HG03565 (cell line): Measurements from ENCODE around the gene AK5.
"Not testable (repeated sequence)": the region's sequence is repeated elsewhere in the genome, so short reads cannot be mapped to it uniquely, and the experiment has no call there.

Experiments
- ATAC-seq: cut with Tn5 transposase; IDR thresholded peaks from one replicate; pipeline ENCODE4 v1.9.1; 2021; ENCODE audit warnings: mild to moderate bottlenecking, moderate library complexity; ENCODE audit not compliant: unreplicated experiment

Gene AK5

DNA sequence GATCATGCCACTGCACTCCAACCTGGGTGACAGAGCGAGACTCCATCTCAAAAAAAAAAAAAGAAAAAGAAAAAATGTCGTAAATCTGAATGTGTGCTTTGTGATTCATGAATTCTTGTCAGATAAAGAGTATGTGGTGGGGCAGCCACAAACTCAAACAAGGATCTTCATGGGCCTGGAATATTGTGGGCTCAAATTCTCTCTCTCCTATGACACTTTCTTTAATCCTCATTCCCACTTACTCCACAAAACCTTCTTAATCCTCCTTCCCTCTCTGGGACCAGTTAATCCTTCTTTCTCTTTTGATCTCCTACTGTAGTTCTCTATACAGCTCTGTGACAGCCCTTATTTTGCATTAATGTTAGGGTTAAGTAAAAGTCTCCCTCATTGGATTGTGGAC, 112.3 kb downstream of the AK5 start:
- ATAC-seq: no peak

DNA sequence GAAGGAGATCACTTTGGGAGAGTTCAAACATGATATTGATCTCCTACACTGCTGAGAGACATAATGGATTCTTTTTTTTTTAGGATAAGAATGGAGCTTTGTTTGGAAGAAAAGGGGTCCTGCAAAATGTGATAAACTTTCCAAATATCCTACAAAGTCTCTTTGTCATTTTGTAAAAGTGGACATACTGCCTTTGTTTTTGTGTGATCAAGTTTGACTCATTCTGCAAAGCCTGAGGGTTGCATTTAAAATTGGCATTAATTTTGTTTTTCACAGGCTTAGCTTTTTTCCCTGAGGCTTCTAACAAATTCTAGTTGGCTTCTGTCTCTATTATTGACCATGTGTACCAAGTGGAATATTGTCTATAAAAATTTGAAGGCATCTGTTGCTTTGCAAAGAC, 113.2 kb downstream of the AK5 start:
- no peak for ATAC-seq

DNA sequence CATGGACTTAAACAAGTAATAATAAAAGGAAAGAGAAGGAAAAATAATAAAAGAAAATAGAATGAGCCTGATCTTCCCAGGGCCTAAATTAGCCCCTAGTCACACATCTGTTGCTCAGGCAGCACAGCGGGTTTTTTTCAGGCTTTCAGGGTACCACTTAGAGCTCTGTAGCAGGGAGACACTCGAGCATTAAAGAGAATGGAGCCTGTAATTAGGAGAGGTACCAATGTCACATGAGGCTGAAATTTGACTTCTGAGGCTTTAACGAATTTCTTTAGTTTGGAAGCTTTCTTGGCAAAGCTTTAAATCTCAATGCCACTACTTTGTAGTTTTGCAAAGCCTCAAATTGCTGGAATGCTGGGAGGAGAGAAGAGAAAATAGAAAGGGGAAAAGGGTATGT, 116.3 kb downstream of the AK5 start:
- no peak for ATAC-seq

DNA sequence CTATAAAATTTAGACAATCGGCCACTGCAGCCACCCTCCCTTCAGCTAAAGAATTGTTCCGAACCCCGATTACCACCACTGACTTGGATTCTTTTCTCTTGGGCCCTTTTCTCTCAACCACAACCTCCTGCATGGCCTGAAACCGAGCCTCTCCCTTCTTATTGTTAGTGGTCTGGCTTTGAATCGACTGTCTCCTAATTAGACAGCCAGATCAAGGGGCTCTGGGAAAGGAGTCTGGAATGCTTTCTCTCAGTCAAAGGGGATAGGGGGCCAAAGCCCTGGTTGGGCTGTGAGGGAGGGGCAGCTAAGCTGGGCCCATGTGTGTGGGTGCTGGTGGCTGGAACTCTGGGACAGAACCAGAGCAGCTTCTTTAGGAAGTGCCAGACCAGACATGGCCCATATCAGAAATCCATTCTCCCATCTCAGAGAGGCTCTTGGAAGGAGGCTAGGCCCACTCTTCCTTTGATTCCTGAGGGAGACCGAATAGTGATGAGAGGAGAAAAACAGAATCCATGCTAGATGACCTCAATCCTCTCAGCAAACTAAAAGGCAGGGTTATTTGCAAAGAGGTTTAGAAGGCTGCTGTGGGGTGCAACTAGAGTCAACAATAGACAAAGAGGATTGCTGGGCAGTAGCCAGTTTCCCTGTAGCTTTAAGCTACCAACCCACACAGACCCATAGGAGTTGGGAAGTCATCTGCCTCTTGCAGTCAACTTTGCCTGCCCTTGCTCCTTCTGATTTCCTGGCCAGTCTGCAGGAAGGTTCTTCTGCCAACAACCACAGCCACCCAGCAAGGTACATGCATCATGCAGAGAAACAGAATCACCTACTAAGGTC, 117.6 kb downstream of the AK5 start:
- no peak for ATAC-seq

DNA sequence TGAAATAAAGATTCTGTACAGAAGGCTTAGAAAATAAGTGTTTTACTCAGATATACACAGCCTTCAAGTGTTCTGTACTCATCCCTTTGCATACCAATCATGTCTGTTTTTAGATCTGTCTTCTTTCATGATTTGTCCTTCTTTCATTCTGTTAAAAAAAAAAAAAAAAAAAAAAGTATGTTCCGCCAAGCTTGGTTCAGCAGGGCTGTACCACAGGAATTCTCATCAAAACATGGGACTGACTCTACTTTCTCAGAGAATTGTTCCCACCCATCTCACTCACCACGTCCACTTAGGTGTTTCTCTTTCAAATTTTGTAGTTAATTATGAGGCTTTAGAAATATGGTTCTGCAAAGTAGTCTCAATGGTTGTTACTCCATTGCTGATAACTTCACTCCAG, 119.0 kb downstream of the AK5 start:
- no peak for ATAC-seq

DNA sequence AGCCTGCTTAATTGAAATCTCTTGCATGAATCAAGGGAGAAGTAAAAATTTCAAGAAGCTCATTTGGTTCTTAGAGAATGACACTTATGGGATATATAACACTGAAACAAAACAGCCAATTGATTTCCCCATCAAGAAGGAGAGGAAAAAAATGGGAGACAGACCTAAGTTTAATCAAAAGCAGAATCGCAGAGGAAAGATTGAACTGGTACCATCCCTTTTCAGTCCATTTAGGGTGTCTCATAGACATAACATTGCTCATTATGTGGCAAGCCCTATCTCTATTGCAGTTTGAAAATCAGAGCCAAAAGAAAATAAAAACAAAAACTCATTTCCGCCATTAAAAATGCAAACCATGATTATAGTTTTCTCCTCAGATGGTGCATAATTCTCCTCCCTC, 119.6 kb downstream of the AK5 start:
- ATAC-seq: no peak

DNA sequence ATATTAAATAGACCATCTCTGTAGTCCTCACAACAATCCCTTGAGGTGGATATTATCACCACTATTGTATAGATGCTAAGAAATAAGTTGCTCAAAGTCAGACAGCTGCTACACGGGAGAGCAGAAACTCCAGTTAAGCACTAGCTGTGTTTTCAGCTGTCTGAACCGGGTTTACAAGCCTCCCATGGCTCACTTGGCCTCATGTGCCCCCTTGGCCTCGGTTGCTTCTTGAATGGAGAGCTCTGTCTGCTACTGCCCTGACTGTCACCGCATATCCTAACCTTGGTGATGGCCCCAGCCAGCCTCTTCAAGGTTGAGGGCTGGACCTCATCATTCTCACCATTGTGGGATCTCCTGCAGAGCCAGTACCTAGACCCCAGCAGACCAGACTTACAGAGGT, 123.4 kb downstream of the AK5 start:
- no peak for ATAC-seq

DNA sequence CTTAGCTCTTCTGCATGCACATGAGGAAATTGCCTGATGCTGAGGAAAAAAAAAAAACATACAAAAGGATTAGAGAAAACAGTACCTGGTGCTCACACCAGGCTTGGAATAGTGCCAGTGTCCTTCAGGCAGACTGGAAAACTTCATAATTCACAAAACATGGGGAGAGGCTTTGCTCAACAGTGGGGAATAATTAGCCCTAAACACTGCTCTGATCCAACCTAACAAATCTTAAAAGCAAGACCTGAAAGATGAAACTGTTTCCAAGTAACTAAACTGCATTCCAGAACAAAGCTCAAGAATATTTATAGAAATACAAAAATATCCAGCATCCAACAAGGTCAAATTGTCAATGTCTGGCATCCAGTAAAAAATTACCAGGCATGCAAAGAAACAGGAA, 124.8 kb downstream of the AK5 start:
- ATAC-seq: no peak

DNA sequence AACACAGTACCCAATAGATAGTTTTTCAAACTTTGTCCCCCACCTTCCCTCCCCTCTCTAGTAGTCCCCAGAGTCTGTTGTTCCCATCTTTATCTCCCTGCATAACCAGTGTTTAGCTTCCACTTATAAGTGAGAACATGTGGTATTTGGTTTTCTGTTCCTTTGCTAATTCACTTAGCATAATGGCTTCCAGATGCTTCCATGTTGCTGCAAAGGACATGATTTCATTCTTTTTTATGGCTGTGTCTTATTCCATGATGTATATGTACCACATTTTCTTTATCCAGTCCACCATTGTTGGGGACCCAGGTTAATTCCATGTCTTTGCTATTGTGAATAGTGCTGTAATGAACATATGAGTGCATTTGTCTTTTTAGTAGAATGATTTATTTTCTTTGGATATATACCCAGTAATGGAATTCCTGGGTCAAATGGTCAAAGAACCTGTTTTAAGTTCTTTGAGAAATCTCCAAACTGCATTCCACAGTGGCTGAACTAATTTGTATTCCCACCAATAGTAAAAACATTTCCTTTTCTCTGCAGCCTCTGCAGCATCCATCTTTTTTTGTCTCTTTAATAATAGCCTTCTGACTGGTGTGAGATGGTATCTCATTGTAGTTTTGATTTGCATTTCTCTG, 126.0 kb downstream of the AK5 start:
- ATAC-seq: no peak

DNA sequence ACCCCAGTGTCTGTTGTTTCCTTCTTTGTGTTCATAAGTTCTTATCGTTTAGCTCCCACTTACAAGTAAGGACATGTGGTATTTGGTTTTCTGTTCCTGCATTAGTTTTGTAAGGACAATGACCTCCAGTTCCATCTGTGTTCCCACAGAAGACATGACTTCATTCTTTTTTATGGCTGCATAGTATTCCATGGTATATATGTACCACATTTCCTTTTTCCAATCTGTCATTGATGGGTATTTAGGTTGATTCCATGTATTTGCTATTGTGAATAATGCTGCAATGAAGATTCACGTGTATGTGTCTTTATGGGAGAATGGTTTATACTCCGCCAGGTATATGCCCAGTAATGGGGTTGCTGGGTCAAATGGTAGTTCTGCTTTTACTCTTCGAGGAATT, 127.1 kb downstream of the AK5 start:
- ATAC-seq: not testable (repeated sequence)

DNA sequence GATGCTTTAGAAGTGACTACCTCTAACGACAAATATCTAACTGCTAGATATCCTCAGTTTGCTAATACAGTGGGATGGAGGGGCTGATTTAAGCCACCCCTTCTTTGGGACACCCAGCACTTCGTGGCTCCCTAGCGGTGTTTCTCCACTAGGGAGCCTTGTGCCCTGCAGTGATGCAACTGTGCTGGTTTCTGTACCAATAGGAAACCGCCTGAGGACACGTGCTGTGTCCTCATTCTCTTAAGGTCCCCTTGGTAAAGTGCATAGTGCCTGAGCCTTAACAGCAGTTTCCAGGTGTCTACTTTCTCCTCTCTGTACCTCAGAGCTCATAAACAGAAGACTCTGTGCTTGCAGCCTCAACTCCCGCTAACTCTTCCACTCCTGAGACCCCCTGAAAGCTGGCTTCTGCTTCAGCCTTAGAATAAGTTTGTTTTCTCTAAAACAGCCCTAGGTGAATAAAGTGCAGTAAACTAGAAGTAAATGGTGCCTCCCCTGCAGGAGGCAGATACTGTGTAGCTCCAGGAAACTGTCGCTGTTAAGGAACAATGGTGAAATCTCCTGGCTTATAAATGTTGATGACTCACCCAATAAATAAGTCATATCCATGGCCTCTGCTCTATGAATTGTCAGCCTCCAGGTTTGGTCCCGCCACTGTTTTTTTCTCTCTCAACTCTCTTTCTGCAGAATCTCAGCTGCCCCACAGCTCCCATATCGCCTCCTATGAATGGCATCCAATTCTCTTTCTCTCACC, 130.4 kb downstream of the AK5 start:
- no peak for ATAC-seq

DNA sequence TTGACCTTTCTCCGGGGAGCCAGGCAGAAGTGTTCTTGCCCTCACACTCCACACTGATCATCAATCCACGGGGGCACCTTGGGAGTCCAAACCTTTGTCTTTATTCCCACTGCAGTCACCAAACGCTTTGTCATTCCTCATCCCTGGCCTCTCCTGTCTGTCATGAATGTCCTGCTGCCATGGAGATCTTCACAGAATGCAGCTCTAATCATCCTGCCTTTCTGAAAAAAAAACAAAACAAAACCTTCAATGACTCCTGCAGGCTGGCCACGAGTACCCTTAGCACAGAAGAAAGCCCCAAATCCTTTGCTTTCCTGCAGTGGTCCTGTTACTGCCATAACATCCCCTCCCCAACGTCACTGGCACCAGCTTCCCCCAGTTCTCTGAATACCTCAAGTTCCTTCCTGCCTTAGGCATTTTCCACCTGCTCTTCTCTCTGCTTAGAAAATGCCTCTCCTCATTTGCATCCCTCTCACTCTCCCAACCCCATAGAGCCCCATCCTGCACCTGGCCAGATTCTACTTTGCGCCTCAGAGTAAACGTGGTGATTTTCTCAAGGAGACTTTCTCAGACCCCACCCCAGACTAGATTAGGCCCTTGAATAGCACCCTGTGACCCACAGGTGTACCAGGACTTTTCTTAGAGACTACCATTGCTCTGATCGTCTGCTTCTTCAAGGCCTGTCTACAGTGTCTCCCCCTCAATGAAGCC, 131.2 kb downstream of the AK5 start:
- peak; percentile 17 for ATAC-seq

DNA sequence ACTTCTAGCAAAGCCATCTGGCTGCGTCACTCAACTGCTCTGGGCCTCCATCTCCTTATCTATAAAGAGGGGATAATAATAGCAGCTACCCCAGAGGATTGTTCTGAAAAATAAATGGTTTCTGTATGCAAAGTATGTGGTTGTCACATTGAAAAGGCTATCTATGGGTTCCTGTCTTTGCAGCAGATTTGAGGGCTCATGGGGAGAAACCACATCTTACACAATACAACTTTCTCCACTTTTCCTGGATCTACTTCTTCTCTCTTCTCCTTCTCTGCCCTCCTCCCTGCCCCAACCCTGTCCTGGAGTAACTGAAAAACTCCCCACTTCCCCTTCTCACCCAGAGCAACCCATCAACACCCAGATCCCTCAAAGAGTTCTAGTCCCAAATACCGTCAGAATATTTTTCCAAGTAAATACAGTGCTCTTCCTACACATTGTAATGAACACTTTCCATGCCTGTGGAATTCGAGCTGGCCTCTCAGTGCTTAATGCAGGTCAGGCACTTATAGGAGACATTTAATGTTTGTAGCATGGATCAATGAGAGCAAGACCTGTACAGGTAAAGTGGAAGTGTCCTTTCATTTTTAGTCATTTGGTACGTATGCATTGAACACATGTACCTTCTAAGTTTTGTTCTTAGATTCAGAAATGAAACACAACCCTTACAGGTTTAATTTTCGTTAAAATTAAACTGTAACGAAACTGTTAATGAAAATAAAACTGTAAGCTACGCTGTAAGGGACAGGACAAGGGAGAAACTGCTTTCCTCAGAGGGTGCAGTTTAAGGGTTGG, 131.9 kb downstream of the AK5 start:
- ATAC-seq: peak; percentile 87

DNA sequence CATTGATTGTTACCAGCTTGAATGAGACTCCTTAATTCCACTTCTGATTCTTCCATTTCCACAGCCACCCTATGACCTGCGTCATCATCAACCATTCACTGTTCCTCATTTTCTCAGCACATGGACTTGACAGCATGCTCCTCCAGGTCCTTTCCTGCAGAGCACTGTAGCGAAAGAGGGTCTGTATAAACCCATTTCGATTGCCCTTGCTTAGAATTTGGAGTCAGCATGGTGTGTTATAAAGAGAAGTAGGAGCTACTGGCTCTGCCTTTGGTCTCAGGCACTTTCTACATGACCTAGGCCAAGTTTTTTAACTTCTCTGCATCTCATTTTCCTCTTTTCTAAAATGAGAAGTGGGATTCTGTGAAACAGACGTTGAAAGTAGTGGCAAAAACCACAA, 133.8 kb downstream of the AK5 start:
- ATAC-seq: no peak

DNA sequence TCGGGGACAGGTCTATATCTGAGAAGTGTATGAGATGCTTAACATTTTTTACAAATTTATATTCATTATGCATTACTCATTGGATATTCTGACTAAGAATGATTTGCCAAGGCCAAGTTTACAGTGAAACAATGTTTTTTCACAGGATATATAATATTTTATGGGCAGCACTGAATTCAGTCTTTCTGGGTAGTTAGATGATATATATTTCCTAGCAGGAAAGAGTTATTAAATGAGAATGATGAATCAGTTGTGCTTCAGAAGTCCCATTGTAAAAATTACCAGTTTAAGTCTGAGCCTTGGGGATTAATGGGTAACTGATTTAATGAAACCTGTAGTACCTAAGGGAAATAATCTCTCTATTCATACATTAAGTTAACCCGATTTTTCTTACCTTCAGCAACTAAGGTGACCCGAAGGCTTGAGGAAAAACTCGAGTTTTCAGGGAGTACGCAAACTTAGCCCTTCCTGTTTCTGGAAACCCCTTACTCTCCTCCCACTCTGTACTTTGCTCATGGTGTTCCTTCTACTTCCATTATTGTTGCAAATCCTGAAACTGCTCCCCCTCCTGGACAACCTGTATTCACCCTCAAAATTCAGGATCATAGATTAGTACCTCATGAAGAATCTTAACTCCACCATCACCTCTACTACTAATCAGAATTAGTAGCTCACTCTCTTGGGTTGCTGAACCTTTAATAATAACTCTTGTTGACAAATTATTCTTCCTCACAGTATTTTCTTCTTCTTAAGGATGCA, 135.1 kb downstream of the AK5 start:
- no peak for ATAC-seq

DNA sequence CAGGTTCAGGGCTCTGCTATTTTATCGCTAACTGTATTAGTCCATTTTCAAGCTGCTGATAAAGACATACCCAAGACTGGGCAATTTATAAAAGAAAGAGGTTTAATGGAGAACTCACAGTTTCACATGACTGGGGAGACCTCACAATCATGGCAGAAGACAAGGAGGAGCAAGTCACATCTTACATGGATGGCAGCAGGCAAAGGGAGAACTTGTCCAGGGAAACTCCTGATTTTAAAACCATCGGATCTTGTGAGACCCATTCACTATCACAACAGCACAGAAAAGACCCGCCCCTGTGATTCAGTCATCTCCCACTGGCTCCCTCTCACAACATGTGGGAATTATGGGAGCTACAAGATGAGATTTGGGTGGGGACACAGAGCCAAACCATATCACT, 136.2 kb downstream of the AK5 start:
- ATAC-seq: not testable (repeated sequence)

DNA sequence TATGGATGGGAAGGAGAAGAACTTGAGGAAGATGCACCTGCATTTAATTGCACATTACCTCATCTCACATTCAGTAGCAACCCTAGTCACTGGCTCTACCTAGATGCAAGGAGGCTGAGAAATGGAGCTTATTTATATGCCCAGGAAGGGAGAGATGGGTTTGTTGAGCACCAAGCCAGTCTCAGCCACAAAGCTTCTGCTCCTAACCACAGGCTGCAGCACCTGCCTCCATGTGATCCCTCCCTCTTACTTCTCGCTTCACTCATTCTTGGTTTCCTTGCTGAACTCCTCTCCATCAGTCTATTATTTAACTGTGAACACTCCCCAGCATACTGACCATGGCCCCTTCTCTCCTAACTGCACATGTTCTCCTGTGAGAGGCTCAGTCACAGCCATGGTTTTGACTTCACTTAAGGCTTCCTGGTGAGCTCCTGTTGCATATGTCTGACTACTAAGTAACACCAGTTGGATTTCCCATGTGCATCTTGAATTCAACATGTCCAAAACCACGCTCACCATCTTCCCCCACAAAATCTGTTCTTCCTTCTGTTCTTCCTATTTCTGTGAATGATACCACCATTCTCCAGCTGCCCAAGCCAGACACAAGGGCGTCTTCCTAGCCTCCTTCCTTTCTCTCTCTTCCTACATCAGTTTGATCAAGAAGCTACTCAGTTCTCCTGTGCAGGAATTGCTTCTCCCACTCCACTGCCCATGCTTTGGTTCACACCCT, 139.8 kb downstream of the AK5 start:
- no peak for ATAC-seq

DNA sequence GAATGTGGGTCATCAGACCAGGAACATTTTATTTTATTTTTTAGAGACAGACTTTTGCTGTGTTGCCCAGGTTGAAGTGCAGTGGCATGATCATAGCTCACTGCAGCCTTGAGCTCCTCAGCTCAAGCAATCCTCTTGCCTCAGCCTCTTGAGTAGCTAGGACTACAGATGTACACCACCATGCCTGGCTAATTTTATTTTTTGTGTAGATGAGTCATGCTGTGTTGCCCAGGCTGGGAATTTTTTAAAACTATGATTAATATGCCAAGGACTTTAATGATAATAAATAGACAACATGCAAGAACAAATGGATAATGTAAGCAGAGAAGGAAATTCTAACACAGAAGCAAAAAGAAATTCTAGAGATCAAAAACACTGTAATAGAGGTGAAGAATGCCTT, 142.4 kb downstream of the AK5 start:
- ATAC-seq: no peak

DNA sequence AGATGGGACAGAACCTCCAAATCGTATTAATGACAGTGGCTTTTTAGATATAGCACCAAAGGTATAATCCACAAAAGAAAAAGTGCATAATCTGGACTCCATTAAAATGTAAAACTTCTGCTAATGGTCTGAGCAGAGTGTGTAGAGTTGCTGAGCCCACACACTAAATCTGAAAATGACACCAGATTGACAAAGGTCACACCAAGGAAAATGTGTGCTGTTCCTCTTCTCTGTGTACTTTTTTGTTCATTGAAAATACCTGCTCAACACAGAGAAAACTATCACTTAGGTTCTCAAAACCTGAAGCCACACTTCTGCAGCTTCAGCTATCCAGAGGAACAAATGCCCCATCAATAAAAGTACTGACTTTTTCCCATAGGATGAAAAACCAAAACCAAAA, 146.2 kb downstream of the AK5 start:
- no peak for ATAC-seq
